Fibroblast of lung (primary cell): ENCODE data around the gene PRDM8. TPM values are rescaled to one million over a fixed set of nuclear protein-coding genes. Genes with fewer than 3 reads are reported as not detected.
"Not testable (repeated sequence)": the region's sequence is repeated elsewhere in the genome, so short reads cannot be mapped to it uniquely, and the experiment has no call there.

Experiments
- DNase-seq, 2 donors: peaks; one replicate each; pipeline versions ENCODE4 v3.0.0 to v3.0.0-alpha.2; 2010; ENCODE audit warnings: low read depth in 2 of 2
- H2AFZ ChIP-seq: 2 replicates; pipeline ENCODE4 v1.5.1; 2012; ENCODE audit warnings: low read length, control low read depth, inconsistent platforms
- H3K27ac ChIP-seq: 2 replicates; pipeline ENCODE4 v1.5.1; 2011; ENCODE audit warnings: low read length, control low read depth; ENCODE audit not compliant: insufficient read depth
- H3K27me3 ChIP-seq: 2 replicates; pipeline ENCODE4 v1.5.1; 2011; ENCODE audit warnings: mild to moderate bottlenecking, low read length; ENCODE audit not compliant: control insufficient read depth, insufficient read depth
- H3K36me3 ChIP-seq: 2 replicates; pipeline ENCODE4 v1.5.1; 2011; ENCODE audit warnings: low read length; ENCODE audit not compliant: control insufficient read depth, insufficient read depth
- H3K4me1 ChIP-seq: 2 replicates; pipeline ENCODE4 v1.5.1; 2011; ENCODE audit warnings: low read length; ENCODE audit not compliant: control insufficient read depth, insufficient read depth; ENCODE audit errors: extremely low read depth
- H3K4me2 ChIP-seq: 2 replicates; pipeline ENCODE4 v1.5.1; 2011; ENCODE audit warnings: low read length, control low read depth; ENCODE audit not compliant: insufficient read depth; ENCODE audit errors: extremely low read depth
- H3K4me3 ChIP-seq, 4 experiments: fragments of 200-600 bp in 1 of 4; sonication (generic) in 1 of 4; replicated peaks in 1 of 4; 2 replicates each; pipeline ENCODE4 v1.5.1; 2011 to 2016; ENCODE audit warnings: low read length in 4 of 4, low read depth in 3 of 4, mild to moderate bottlenecking in 3 of 4, control low read depth in 2 of 4, inconsistent platforms in 1 of 4, mixed read lengths in 1 of 4; ENCODE audit not compliant: insufficient read depth in 1 of 4; ENCODE audit errors: control extremely low read depth in 1 of 4
- H3K79me2 ChIP-seq: 2 replicates; pipeline ENCODE4 v1.5.1; 2012; ENCODE audit warnings: mild to moderate bottlenecking, low read length, inconsistent platforms; ENCODE audit not compliant: control insufficient read depth, insufficient read depth
- H3K9ac ChIP-seq: 2 replicates; pipeline ENCODE4 v1.5.1; 2011; ENCODE audit warnings: mild to moderate bottlenecking, low read length, control low read depth; ENCODE audit not compliant: insufficient read depth
- H3K9me3 ChIP-seq: 2 replicates; pipeline ENCODE4 v1.5.1; 2012; ENCODE audit warnings: low read depth, low read length; ENCODE audit not compliant: control insufficient read depth, insufficient read depth
- H4K20me1 ChIP-seq: 2 replicates; pipeline ENCODE4 v1.5.1; 2011; ENCODE audit warnings: low read length; ENCODE audit not compliant: control insufficient read depth, insufficient read depth; ENCODE audit errors: extremely low read depth
- CTCF ChIP-seq, 2 donors: IDR thresholded peaks in 1 of 2; conservative IDR thresholded peaks in 1 of 2; 1 replicate in 1 of 2; 2 replicates in 1 of 2; pipeline ENCODE4 v1.5.1; 2011 to 2012; ENCODE audit warnings: low read length in 2 of 2, control low read depth in 1 of 2, inconsistent platforms in 1 of 2, low read depth in 1 of 2, mild to moderate bottlenecking in 1 of 2
- EZH2 ChIP-seq: IDR thresholded peaks from 2 replicates; pipeline ENCODE4 v1.5.1; 2012; ENCODE audit warnings: low read length, control low read depth, mild to moderate bottlenecking; ENCODE audit errors: missing control alignments
- polyA plus RNA-seq, 2 donors: library from polyadenylated mRNA; depleted of rRNA in 1 of 2; stranded (reverse) in 1 of 2; unstranded in 1 of 2; fragments of >200 nt; gene quantifications; 2 replicates each; pipeline ENCODE4 v1.2.1, GENCODE V29; 2011 to 2012; ENCODE audit warnings: missing spikeins in 1 of 2
- total RNA-seq: library from RNA; depleted of rRNA; stranded (reverse); fragments of >200 nt; gene quantifications from 2 replicates; pipeline ENCODE4 v1.2.1, GENCODE V29; 2014

The PRDM8 gene
- total and polyA plus RNA-seq, 2 donors (not counting 1 experiment from before 2014, with no cell fraction given) = 3.3 to 8.8 TPM

GRCh38 chr4:80243274-80244018 is 46.1 kb downstream of the PRDM8 start:
- H3K9me3 ChIP-seq = no peaks in the 10 kb centered on the region
- no peaks in the 10 kb centered on the region for H3K27me3 ChIP-seq
- no peak overlapping the region for H2AFZ ChIP-seq
- no peaks in the 10 kb centered on the region for H3K79me2 ChIP-seq
- peaks cover 14% of the 10 kb centered on the region for H3K4me1 ChIP-seq
- H4K20me1 ChIP-seq = no peaks in the 10 kb centered on the region
- H3K9ac ChIP-seq = no peak overlapping the region
- TF ChIP-seq CTCF (conservative IDR thresholded peaks at IDR 0.05 in 1 of 2, IDR thresholded peaks at IDR 0.05 in 1 of 2; ENCODE audit: low read depth in 1 of 2, low read length in 2 of 2) (no peak), EZH2 (no peak)
- H3K4me2 ChIP-seq = no peak overlapping the region
- no peak overlapping the region for H3K27ac ChIP-seq
- H3K4me3 ChIP-seq = no peak overlapping the region
- H3K36me3 ChIP-seq = no peaks in the 10 kb centered on the region
- no peak for DNase-seq

- H3K36me3 ChIP-seq, H3K79me2 ChIP-seq, H3K4me3 ChIP-seq, H3K27ac ChIP-seq, H3K9ac ChIP-seq, H4K20me1 ChIP-seq, H3K4me2 ChIP-seq, H3K9me3 ChIP-seq, H3K27me3 ChIP-seq, DNase-seq, H3K4me1 ChIP-seq, H2AFZ ChIP-seq: not testable (repeated sequence)
Observed at GRCh38 chr4:80247484-80247883, 50.2 kb downstream of the PRDM8 start.

- Histone ChIP-seq H3K27me3 (no peaks in the 10 kb centered on the region), H3K9me3 (no peaks in the 10 kb centered on the region), H2AFZ (no peak overlapping the region), H3K4me2 (no peak overlapping the region), H3K4me3 (no peak overlapping the region), H3K4me1 (peaks cover 2% of the 10 kb centered on the region), H3K9ac (no peak overlapping the region), H4K20me1 (no peaks in the 10 kb centered on the region), H3K27ac (no peak overlapping the region), H3K79me2 (no peaks in the 10 kb centered on the region), H3K36me3 (no peaks in the 10 kb centered on the region)
- DNase-seq = peak in 1 of 2 donors; percentile 24
- TF ChIP-seq CTCF (conservative IDR thresholded peaks at IDR 0.05 in 1 of 2, IDR thresholded peaks at IDR 0.05 in 1 of 2; ENCODE audit: low read depth in 1 of 2, low read length in 2 of 2) = no peak
- no peak for TF ChIP-seq EZH2
Observed at GRCh38 chr4:80249144-80249543, 51.8 kb downstream of the PRDM8 start.
